ENCODE data around the gene ODAD2. TPM values are rescaled to one million over a fixed set of nuclear protein-coding genes. Genes with fewer than 3 reads are reported as not detected.
"Not testable (repeated sequence)": the region's sequence is repeated elsewhere in the genome, so short reads cannot be mapped to it uniquely, and the experiment has no call there.

The ODAD2 gene
- total and polyA plus RNA-seq, 4 experiments from 2014 or later: 0.14 to 0.32 TPM; not detected in 2

DNA sequence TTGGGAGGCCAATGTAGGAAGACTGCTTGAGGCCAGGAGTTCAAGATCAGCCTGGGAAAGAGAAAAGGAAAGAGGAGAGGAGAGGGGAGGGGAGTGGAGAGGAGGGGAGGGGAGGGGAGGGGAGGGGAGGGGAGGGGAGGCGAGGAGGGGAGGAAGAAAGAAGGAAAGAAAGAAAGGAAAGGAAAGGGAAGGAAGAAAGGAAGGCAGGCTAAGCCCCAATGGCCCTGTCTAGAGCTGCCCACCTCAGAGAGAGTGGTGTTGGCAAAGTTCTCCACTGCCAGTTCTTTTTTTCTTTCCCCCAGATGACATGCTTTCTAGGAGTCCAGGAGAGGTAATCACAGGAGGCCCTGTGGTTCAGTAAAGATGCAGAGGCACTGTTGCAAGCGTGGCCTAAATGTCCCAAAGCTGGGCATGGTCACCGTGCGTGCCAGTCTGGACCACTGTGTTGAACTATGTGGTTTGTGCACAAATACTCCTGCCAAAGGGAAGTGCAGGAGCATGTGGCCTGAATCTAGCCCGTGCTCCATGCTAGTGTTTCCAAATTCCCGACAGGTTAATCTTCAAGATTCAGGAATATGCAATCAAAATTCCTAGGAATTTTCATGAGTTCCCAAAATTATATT, 39.7 kb downstream of the ODAD2 start:
- no peaks in the 10 kb centered on the region for H3K27me3 Mint-ChIP-seq
- Histone ChIP-seq H3K27me3 (ENCODE audit: insufficient read depth, low read length) (no peaks in the 10 kb centered on the region), H3K4me3 (ENCODE audit: low read length in 2 of 2) (no peak overlapping the region), H3K4me1 (ENCODE audit: insufficient read depth, low read length) (peaks cover 6% of the 10 kb centered on the region), H3K36me3 (ENCODE audit: insufficient read depth, low read length) (no peaks in the 10 kb centered on the region), H3K27ac (ENCODE audit: low read depth, low read length) (no peak overlapping the region), H3K9me3 (ENCODE audit: control insufficient read depth in 1 of 2, low read length in 2 of 2) (no peaks in the 10 kb centered on the region)
- ChIA-PET POLR2A (ENCODE audit: partially characterized antibody) (no interaction called here), CTCF (ENCODE audit: partially characterized antibody) (no interaction called here)
- peak overlapping the region in 5 of 7 donors; percentile 6 to 70 (median 61) for H3K27ac Mint-ChIP-seq
- H3K4me3 Mint-ChIP-seq: peak overlapping the region in 5 of 8 donors; percentile 33 to 87 (median 79)
- H3K36me3 Mint-ChIP-seq: no peaks in the 10 kb centered on the region
- H3K4me1 Mint-ChIP-seq: peaks cover 9 to 20% (median 11%) of the 10 kb centered on the region in 4 donors
- no peak for DNase-seq
- intact Hi-C loops (cut with micrococcal nuclease): no loop called here
- no peaks in the 10 kb centered on the region for H3K9me3 Mint-ChIP-seq

- CTCF ChIA-PET (ENCODE audit: partially characterized antibody); H3K27me3 Mint-ChIP-seq; H3K36me3 ChIP-seq (ENCODE audit: insufficient read depth, low read length); H3K4me1 ChIP-seq (ENCODE audit: insufficient read depth, low read length); H3K4me3 ChIP-seq (ENCODE audit: low read length in 2 of 2); POLR2A ChIA-PET (ENCODE audit: partially characterized antibody); H3K36me3 Mint-ChIP-seq; intact Hi-C loops (cut with micrococcal nuclease); H3K27me3 ChIP-seq (ENCODE audit: insufficient read depth, low read length); H3K9me3 ChIP-seq (ENCODE audit: control insufficient read depth in 1 of 2, low read length in 2 of 2); H3K9me3 Mint-ChIP-seq; H3K27ac ChIP-seq (ENCODE audit: low read depth, low read length): not testable (repeated sequence)
- H3K27ac Mint-ChIP-seq: peak overlapping the region in 6 of 7 donors; percentile 40 to 86 (median 64)
- H3K4me3 Mint-ChIP-seq: peak overlapping the region; percentile 26 to 87 (median 74)
- H3K4me1 Mint-ChIP-seq: peaks cover 9 to 20% (median 11%) of the 10 kb centered on the region in 4 donors
- DNase-seq: peak in 1 of 5 donors; percentile 1
These were observed 40.5 kb downstream of the ODAD2 start for GRCh38 chr10:27958383-27958782.

GRCh38 chr10:27950242-27950564, 48.7 kb downstream of the ODAD2 start:
- Histone ChIP-seq H3K36me3 (ENCODE audit: insufficient read depth, low read length) (no peaks in the 10 kb centered on the region), H3K27ac (ENCODE audit: low read depth, low read length) (no peak overlapping the region), H3K4me1 (ENCODE audit: insufficient read depth, low read length) (no peaks in the 10 kb centered on the region), H3K9me3 (ENCODE audit: control insufficient read depth in 1 of 2, low read length in 2 of 2) (no peaks in the 10 kb centered on the region), H3K27me3 (ENCODE audit: insufficient read depth, low read length) (no peaks in the 10 kb centered on the region), H3K4me3 (ENCODE audit: low read length in 2 of 2) (no peak overlapping the region)
- Mint-ChIP-seq H3K36me3 (no peaks in the 10 kb centered on the region), H3K9me3 (no peaks in the 10 kb centered on the region), H3K4me1 (peaks cover 0 to 4% (median 0%) of the 10 kb centered on the region in 4 donors), H3K27ac (no peak overlapping the region), H3K4me3 (no peak overlapping the region), H3K27me3 (peaks cover 3% of the 10 kb centered on the region in 2 donors)
- DNase-seq: no peak
- CTCF ChIA-PET (ENCODE audit: partially characterized antibody): no interaction called here
- POLR2A ChIA-PET (ENCODE audit: partially characterized antibody): no interaction called here
- intact Hi-C loops (cut with micrococcal nuclease): no loop called here

DNA sequence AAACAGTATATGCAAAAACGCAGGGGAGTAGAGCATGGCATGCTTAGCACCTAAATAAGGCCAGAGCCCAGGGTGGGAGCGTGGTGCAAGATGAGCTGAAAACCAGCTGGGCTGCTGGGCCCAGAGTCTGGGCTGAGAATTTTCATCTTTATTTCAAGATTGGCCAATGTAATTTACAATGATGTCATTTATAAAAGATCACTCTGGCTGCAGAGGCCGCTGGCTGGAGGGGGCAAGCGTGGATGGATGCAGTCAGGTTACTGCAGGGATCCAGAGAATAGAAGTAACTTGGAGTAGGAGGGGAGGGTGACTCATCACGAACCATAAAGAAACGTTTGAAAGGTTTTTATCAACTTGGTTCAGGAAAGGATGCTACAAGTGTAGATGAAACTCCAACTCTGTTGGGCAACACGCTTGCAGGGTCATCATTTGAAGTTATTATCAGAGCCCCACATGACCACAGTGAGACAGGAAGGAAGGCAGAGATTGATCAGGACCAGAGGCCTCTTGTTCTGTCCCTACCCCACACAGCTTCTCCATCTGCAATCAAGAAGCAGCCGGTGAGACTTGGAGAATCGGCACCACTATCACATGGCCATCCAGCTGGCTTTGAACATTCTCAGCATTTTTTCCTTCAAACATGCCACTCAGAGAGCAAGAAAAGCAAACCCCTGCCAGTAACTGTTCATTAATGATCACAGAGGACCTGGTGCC, 49.2 kb downstream of the ODAD2 start:
- H3K9me3 ChIP-seq (ENCODE audit: control insufficient read depth in 1 of 2, low read length in 2 of 2): no peaks in the 10 kb centered on the region
- no peak for DNase-seq
- H3K4me1 ChIP-seq (ENCODE audit: insufficient read depth, low read length): no peaks in the 10 kb centered on the region
- H3K27me3 ChIP-seq (ENCODE audit: insufficient read depth, low read length): no peaks in the 10 kb centered on the region
- H3K36me3 ChIP-seq (ENCODE audit: insufficient read depth, low read length): no peaks in the 10 kb centered on the region
- no peak overlapping the region for H3K4me3 ChIP-seq (ENCODE audit: low read length in 2 of 2)
- Mint-ChIP-seq H3K4me3 (no peak overlapping the region), H3K4me1 (peaks cover 0 to 4% (median 0%) of the 10 kb centered on the region in 4 donors), H3K36me3 (no peaks in the 10 kb centered on the region), H3K27me3 (peaks cover 7 to 8% of the 10 kb centered on the region in 2 donors), H3K9me3 (no peaks in the 10 kb centered on the region), H3K27ac (no peak overlapping the region)
- intact Hi-C loops (cut with micrococcal nuclease): no loop called here
- no peak overlapping the region for H3K27ac ChIP-seq (ENCODE audit: low read depth, low read length)
- POLR2A ChIA-PET (ENCODE audit: partially characterized antibody): no interaction called here
- CTCF ChIA-PET (ENCODE audit: partially characterized antibody): no interaction called here

GRCh38 chr10:27948186-27948585, 50.7 kb downstream of the ODAD2 start:
- peaks cover 0 to 2% (median 0%) of the 10 kb centered on the region in 8 donors for H3K9me3 Mint-ChIP-seq
- ChIA-PET CTCF (ENCODE audit: partially characterized antibody) (no interaction called here), POLR2A (ENCODE audit: partially characterized antibody) (no interaction called here)
- no peak overlapping the region for H3K27ac ChIP-seq (ENCODE audit: low read depth, low read length)
- no peak overlapping the region for H3K4me3 Mint-ChIP-seq
- no peaks in the 10 kb centered on the region for H3K4me1 ChIP-seq (ENCODE audit: insufficient read depth, low read length)
- peaks cover 0 to 4% (median 0%) of the 10 kb centered on the region in 4 donors for H3K4me1 Mint-ChIP-seq
- peaks cover 7 to 10% of the 10 kb centered on the region in 2 donors for H3K27me3 Mint-ChIP-seq
- H3K4me3 ChIP-seq (ENCODE audit: low read length in 2 of 2): no peak overlapping the region
- intact Hi-C loops (cut with micrococcal nuclease): no loop called here
- H3K27me3 ChIP-seq (ENCODE audit: insufficient read depth, low read length): no peaks in the 10 kb centered on the region
- H3K27ac Mint-ChIP-seq: no peak overlapping the region
- no peaks in the 10 kb centered on the region for H3K36me3 ChIP-seq (ENCODE audit: insufficient read depth, low read length)
- DNase-seq: no peak
- no peaks in the 10 kb centered on the region for H3K36me3 Mint-ChIP-seq
- no peaks in the 10 kb centered on the region for H3K9me3 ChIP-seq (ENCODE audit: control insufficient read depth in 1 of 2, low read length in 2 of 2)

- no peaks in the 10 kb centered on the region for H3K36me3 ChIP-seq (ENCODE audit: insufficient read depth, low read length)
- no peak overlapping the region for H3K27ac ChIP-seq (ENCODE audit: low read depth, low read length)
- H3K9me3 ChIP-seq (ENCODE audit: control insufficient read depth in 1 of 2, low read length in 2 of 2): no peaks in the 10 kb centered on the region
- Mint-ChIP-seq H3K4me3 (no peak overlapping the region), H3K4me1 (peaks cover 0 to 4% (median 0%) of the 10 kb centered on the region in 4 donors), H3K36me3 (no peaks in the 10 kb centered on the region), H3K27me3 (peaks cover 7 to 10% of the 10 kb centered on the region in 2 donors), H3K27ac (no peak overlapping the region), H3K9me3 (peaks cover 0 to 2% (median 0%) of the 10 kb centered on the region in 8 donors)
- no peaks in the 10 kb centered on the region for H3K4me1 ChIP-seq (ENCODE audit: insufficient read depth, low read length)
- intact Hi-C loops (cut with micrococcal nuclease): no loop called here
- CTCF ChIA-PET (ENCODE audit: partially characterized antibody): no interaction called here
- no peak for DNase-seq
- no peaks in the 10 kb centered on the region for H3K27me3 ChIP-seq (ENCODE audit: insufficient read depth, low read length)
- POLR2A ChIA-PET (ENCODE audit: partially characterized antibody): no interaction called here
- no peak overlapping the region for H3K4me3 ChIP-seq (ENCODE audit: low read length in 2 of 2)
These were observed 51.3 kb downstream of the ODAD2 start for GRCh38 chr10:27947540-27947939.

DNA sequence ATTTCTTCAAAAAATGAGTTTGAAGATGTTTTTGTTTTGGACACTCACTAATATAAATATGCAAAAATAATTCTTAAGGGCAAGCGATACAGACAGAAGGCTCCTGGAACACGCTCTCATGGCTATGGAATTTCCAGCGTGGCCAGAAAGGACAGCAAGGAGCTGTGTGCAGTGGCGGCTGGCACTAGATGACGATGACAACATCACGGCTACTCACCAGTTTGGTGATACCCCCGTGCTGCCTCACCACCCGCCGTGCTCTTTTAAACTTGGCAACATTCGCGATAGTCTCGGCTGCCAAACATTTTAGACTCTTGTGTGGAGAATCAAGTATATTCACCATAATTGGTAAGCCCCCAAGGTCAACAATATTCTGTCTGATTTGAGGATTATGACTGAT, 54.9 kb downstream of the ODAD2 start:
- intact Hi-C loops (cut with micrococcal nuclease): no loop called here
- Mint-ChIP-seq H3K27me3 (peaks cover 4 to 10% of the 10 kb centered on the region in 2 donors), H3K4me1 (peaks cover 0 to under 1% (median 0%) of the 10 kb centered on the region in 4 donors), H3K4me3 (no peak overlapping the region), H3K36me3 (no peaks in the 10 kb centered on the region), H3K9me3 (peaks cover 0 to 2% (median 0%) of the 10 kb centered on the region in 8 donors), H3K27ac (no peak overlapping the region)
- Histone ChIP-seq H3K9me3 (ENCODE audit: control insufficient read depth in 1 of 2, low read length in 2 of 2) (no peaks in the 10 kb centered on the region), H3K4me3 (ENCODE audit: low read length in 2 of 2) (no peak overlapping the region), H3K27ac (ENCODE audit: low read depth, low read length) (no peak overlapping the region), H3K27me3 (ENCODE audit: insufficient read depth, low read length) (no peaks in the 10 kb centered on the region), H3K4me1 (ENCODE audit: insufficient read depth, low read length) (no peaks in the 10 kb centered on the region), H3K36me3 (ENCODE audit: insufficient read depth, low read length) (no peaks in the 10 kb centered on the region)
- ChIA-PET CTCF (ENCODE audit: partially characterized antibody) (no interaction called here), POLR2A (ENCODE audit: partially characterized antibody) (no interaction called here)
- DNase-seq: no peak

Measured in CD4-positive, alpha-beta memory T cell (primary cell).